ENCODE data around the gene PIPOX. TPM values are rescaled to one million over a fixed set of nuclear protein-coding genes. Genes with fewer than 3 reads are reported as not detected.

PIPOX gene
- total RNA-seq, 2 donors from 2014 or later, result 4.3 to 7.8 TPM

- Histone ChIP-seq H3K27ac (no peak overlapping the region), H3K4me1 (ENCODE audit: control insufficient read depth in 1 of 2, low read depth in 2 of 2) (peaks cover 4 to 6% of the 10 kb centered on the region in 2 donors), H3K4me3 (no peak overlapping the region), H3K9me3 (no peaks in the 10 kb centered on the region), H3K27me3 (replicated peaks; ENCODE audit: insufficient read depth) (no peaks in the 10 kb centered on the region), H3K36me3 (no peaks in the 10 kb centered on the region)
- TF ChIP-seq, protein P1, sequence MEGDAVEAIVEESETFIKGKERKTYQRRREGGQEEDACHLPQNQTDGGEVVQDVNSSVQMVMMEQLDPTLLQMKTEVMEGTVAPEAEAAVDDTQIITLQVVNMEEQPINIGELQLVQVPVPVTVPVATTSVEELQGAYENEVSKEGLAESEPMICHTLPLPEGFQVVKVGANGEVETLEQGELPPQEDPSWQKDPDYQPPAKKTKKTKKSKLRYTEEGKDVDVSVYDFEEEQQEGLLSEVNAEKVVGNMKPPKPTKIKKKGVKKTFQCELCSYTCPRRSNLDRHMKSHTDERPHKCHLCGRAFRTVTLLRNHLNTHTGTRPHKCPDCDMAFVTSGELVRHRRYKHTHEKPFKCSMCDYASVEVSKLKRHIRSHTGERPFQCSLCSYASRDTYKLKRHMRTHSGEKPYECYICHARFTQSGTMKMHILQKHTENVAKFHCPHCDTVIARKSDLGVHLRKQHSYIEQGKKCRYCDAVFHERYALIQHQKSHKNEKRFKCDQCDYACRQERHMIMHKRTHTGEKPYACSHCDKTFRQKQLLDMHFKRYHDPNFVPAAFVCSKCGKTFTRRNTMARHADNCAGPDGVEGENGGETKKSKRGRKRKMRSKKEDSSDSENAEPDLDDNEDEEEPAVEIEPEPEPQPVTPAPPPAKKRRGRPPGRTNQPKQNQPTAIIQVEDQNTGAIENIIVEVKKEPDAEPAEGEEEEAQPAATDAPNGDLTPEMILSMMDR (IDR thresholded peaks at IDR 0.05), result no peak
- DNase-seq (ENCODE audit: low spot score) (no peak), ATAC-seq (ENCODE audit: insufficient number of reproducible peaks, low FRiP score, low read depth) (no peak)
These were observed 30.1 kb downstream of the PIPOX start for GRCh38 chr17:29073045-29073444.

DNA sequence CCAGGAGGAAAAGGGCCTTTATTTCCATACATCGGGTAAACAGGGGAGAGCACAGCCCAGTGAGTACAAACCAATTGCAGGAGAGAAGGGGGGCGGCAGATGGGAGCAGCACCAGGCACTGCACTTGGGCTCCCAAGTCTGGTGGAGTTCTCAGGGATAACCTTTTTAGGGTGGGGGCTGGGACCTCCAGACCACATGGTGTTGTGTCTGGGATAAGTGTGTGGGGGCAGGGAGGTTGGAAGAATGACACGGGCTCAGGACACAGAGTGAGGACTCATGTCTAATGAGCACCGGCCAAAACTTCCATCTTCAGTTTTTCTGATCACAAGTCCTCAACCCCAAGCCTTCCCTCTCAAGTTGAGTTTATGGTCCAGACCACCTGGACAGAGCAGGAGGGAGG, 30.6 kb downstream of the PIPOX start:
- Histone ChIP-seq H3K4me3 (no peak overlapping the region), H3K36me3 (no peaks in the 10 kb centered on the region), H3K27ac (no peak overlapping the region), H3K27me3 (replicated peaks; ENCODE audit: insufficient read depth) (no peaks in the 10 kb centered on the region), H3K4me1 (ENCODE audit: control insufficient read depth in 1 of 2, low read depth in 2 of 2) (peaks cover 4 to 6% of the 10 kb centered on the region in 2 donors), H3K9me3 (no peaks in the 10 kb centered on the region)
- no peak for DNase-seq (ENCODE audit: low spot score)
- TF ChIP-seq, protein P1 (IDR thresholded peaks at IDR 0.05), result no peak
- no peak for ATAC-seq (ENCODE audit: insufficient number of reproducible peaks, low FRiP score, low read depth)

DNA sequence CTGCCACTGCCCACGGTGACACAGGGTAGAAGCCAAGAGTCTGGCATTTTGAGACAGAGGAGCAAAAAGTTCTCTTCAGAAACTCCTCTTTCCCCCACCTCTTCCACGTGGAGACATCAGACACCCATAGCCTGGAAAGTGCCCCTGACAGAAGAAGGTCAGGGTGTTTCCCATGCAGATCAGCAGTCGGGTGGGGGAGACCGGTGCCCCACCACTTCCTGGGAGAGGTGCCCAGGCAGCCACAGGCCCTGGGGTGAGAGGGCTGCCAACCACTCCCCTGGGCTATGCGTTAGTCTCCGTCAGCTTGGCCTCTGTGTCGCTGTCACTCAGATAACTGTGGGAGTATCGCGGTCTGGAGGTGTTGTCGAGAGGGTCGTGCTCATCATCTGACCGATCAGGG, 31.5 kb downstream of the PIPOX start:
- H3K4me1 ChIP-seq (ENCODE audit: control insufficient read depth in 1 of 2, low read depth in 2 of 2), result peaks cover 4 to 6% of the 10 kb centered on the region in 2 donors
- TF ChIP-seq, protein P1 (IDR thresholded peaks at IDR 0.05), result no peak
- no peak overlapping the region for H3K27ac ChIP-seq
- no peak overlapping the region for H3K4me3 ChIP-seq
- H3K9me3 ChIP-seq, result no peaks in the 10 kb centered on the region
- DNase-seq (ENCODE audit: low spot score) (no peak), ATAC-seq (ENCODE audit: insufficient number of reproducible peaks, low FRiP score, low read depth) (no peak)
- H3K27me3 ChIP-seq (replicated peaks; ENCODE audit: insufficient read depth), result no peaks in the 10 kb centered on the region
- H3K36me3 ChIP-seq, result peaks cover 3% of the 10 kb centered on the region

GRCh38 chr17:29076087-29076486, 33.1 kb downstream of the PIPOX start:
- no peak for DNase-seq (ENCODE audit: low spot score)
- H3K4me3 ChIP-seq, result no peak overlapping the region
- no peaks in the 10 kb centered on the region for H3K27me3 ChIP-seq (replicated peaks; ENCODE audit: insufficient read depth)
- H3K36me3 ChIP-seq, result peaks cover 17% of the 10 kb centered on the region
- no peaks in the 10 kb centered on the region for H3K4me1 ChIP-seq (ENCODE audit: control insufficient read depth in 1 of 2, low read depth in 2 of 2)
- H3K9me3 ChIP-seq, result no peaks in the 10 kb centered on the region
- TF ChIP-seq, protein P1 (IDR thresholded peaks at IDR 0.05), result no peak
- ATAC-seq (ENCODE audit: insufficient number of reproducible peaks, low FRiP score, low read depth), result no peak
- H3K27ac ChIP-seq, result no peak overlapping the region

GRCh38 chr17:29076722-29077121, 33.8 kb downstream of the PIPOX start:
- Histone ChIP-seq H3K36me3 (peaks cover 23% of the 10 kb centered on the region), H3K4me3 (no peak overlapping the region), H3K4me1 (ENCODE audit: control insufficient read depth in 1 of 2, low read depth in 2 of 2) (no peaks in the 10 kb centered on the region), H3K27ac (no peak overlapping the region), H3K9me3 (no peaks in the 10 kb centered on the region), H3K27me3 (replicated peaks; ENCODE audit: insufficient read depth) (no peaks in the 10 kb centered on the region)
- TF ChIP-seq, protein P1 (IDR thresholded peaks at IDR 0.05), result no peak
- ATAC-seq (ENCODE audit: insufficient number of reproducible peaks, low FRiP score, low read depth), result no peak
- no peak for DNase-seq (ENCODE audit: low spot score)

Data from thoracic aorta (tissue), 2 donors.